ENCODE results near the gene OLIG3.

Gene OLIG3

DNA sequence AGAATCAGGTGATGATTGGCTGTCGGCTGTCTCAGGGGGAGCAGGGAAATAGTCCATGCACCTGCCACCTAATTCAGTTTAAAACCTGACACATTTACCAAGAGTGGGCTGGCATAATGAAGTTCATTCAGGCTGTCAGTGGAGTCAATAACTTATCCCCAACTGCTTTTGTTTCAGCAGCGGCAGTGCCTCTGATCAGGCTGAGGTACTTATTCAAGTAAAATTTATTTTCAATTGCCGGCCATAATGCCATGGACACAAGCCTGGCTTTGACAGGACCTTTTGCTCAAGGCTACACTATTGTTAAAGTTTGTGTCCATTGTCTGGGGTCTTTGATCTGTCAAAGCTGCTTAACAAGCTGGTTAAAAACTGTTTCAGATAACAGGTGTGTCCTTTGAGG lies 20.6 kb downstream of the OLIG3 start:
- no peak for FAIRE-seq
- DNase-seq (ENCODE audit: insufficient read length, low spot score), result no peak

DNA sequence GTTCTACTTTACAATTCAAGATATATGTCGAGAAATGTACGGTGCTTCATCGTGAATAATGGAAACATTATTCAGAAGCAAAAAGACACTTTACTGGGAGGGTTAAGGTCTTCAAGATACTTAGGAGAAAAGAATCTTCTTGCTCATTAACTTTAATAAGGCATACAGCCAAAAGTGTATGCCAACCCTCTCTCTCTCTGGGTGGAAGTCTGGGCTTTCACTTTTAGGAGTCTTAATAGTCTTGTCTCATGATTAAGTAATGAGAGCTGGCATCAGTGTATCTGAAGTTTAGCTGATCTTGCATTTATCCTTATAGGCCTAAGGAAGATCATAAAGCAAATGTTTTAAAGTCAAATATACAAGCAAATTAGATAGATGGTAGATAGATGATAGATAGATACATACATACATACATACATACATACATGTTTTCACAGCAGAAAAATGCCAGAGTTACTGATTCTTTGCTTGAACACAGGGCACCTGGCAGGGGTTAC lies 21.5 kb downstream of the OLIG3 start:
- DNase-seq (ENCODE audit: insufficient read length, low spot score) (no peak), FAIRE-seq (no peak)

DNA sequence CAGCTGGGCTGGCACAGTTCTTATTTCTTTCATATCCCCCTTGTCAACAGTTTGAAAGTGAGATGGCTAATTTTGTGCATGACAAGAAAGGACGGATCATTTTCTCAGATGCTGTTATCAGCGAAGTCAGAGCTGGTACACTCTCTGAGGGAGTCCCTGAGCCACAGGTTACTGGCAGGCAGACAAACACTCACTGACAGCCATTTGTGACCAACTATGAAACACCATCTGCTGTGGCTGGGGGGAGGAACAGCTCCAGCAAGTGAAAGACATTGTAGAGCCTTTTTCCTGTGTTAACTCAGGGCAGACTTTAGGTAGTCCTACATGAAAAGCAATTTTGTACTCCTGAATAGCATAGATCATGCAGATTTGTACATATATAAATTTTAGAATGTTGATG lies 22.2 kb downstream of the OLIG3 start:
- DNase-seq (ENCODE audit: insufficient read length, low spot score) (no peak), FAIRE-seq (no peak)

DNA sequence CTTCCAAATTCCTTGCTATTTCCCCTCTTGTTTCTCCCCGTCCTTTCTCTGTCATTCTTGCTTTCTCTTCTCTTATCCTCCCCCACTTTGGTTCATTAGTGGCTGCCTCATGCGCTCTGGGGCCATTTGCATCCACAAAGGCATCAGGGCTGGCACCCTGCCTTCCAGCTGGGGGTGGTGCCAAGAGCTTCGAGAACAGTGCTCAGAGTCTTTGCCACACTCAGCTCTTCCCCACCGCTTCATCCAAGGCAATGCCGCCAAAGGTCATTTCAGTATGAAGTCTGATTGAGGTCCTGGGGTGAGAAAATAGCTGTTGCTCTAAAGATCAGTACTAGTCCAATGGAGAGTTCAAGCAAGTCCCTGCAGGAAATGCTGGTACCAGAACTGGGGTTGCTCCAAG lies 22.7 kb downstream of the OLIG3 start:
- FAIRE-seq, result no peak
- DNase-seq (ENCODE audit: insufficient read length, low spot score), result no peak

DNA sequence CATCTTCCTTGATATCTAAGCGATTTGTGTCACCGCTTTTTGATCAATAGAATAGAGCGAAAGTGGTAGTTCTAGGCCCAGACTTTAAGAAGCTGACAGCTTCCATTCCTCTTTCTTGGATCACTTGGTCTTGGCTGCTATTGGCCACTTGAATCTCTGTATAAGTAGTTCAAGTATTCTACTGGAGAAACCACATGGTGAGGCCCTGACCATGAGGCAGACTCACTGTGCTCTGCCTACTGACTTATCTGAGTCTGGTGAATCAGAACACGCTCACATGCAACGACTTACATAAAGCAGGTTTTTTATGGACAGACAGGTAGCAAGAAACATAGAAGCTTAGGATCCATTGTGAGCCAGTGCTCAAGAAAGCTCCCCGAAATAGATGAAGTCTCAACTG lies 27.0 kb downstream of the OLIG3 start:
- no peak for FAIRE-seq
- DNase-seq (ENCODE audit: insufficient read length, low spot score), result no peak

DNA sequence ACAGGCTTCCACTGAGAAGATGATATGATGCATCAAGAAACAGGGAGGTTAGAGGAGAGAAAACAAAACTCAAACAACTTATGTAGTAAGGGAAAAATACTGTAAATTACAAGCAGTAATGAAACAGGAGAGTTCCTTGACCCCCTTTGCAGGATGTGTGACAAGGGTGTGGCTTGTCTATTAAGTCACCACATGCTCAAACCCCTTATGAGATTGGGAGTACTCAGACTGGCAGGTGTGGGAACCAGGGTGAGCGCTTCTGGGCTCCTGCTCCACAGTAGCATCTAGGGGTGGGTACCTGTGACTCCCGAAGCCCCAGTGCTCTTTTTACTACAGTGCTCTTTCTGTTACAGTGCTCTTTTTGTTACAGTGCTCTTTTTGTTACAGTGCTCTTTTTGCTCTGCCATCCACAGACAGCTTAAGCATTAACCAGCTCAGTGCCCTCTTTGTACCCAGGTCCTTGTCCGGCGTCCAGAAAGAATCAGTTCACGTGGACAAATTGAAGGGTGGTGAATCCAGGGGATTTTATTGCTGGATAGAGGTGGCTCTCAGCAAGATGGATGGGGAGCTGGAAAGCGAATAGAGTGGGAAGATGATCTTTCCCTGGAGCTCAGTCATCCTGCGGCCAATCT lies 28.7 kb downstream of the OLIG3 start:
- no peak for FAIRE-seq
- DNase-seq (ENCODE audit: insufficient read length, low spot score), result no peak

DNA sequence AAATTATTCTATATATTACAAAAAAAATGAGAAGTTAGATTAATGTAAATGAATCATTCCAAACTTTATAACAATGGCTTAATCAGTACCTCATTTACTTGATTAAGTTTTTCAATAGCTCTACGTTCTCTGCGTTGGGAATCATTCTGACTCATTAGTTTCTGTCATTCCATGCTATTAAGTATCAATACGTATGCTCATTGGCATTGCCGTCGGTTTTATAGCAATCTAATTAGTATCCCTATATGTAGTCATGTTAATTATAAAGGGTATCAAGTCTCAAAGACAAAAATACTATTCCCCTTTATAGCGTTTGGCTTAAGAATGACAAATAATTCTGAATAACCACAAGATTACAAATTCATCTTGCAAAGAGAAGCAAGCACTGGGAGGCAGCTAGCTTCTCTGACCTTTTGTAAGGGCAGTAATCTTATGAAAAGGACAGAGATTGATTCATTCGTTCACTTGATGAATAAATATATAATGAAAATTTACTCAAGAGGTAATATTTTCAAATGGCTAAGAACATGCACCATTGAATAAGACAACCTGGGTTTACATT lies 41.8 kb downstream of the OLIG3 start:
- FAIRE-seq, result no peak
- DNase-seq (ENCODE audit: insufficient read length, low spot score), result no peak

DNA sequence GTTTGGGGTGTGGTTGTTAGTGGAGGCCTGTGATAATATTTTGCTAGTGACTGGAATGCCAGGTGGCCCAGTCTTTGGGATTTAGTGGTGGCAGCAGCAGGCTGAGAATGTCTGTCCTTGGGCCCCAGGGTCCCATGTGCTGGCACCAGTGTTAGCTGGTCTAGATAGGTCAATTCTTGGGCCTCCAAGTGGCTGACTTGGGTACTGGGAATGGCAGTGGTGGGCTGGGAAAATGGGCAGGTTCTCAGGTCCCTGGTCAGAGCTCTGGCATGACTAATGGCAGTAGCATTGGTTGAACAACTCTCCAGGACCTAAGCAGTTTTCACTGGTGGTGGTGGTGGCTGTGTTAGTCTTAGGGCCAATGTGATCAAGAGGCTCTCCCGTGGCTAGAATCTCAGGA lies 50.3 kb downstream of the OLIG3 start:
- no peak for DNase-seq (ENCODE audit: insufficient read length, low spot score)

More for the DNA sequence above, 50.3 kb downstream of the OLIG3 start:
- FAIRE-seq, result no peak
